Epithelial cell of proximal tubule (primary cell): Measurements from ENCODE around the gene LCE3C. TPM values are rescaled to one million over a fixed set of nuclear protein-coding genes. Genes with fewer than 3 reads are reported as not detected.
A peak's percentile ranks its signal among the peaks of the same experiment; 100 is the strongest.

Experiments
- DNase-seq: peaks from one replicate; pipeline ENCODE4 v3.0.0-alpha.2; 2011; ENCODE audit warnings: low read depth
- H3K4me3 ChIP-seq: 2 replicates; pipeline ENCODE4 v1.5.1; 2011; ENCODE audit warnings: low read depth, mild to moderate bottlenecking, low read length
- total RNA-seq: library from RNA; depleted of rRNA; stranded (reverse); fragments of >200 nt; gene quantifications from 2 replicates; pipeline ENCODE4 v1.2.3, GENCODE V29; 2015
- TF ChIP-seq, protein P1 (sequence below): conservative IDR thresholded peaks from 2 replicates; pipeline ENCODE4 v1.5.1; 2012; ENCODE audit warnings: low read depth, mild to moderate bottlenecking, low read length

The LCE3C gene
- total RNA-seq, 1 donor from 2014 or later = not detected

DNA sequence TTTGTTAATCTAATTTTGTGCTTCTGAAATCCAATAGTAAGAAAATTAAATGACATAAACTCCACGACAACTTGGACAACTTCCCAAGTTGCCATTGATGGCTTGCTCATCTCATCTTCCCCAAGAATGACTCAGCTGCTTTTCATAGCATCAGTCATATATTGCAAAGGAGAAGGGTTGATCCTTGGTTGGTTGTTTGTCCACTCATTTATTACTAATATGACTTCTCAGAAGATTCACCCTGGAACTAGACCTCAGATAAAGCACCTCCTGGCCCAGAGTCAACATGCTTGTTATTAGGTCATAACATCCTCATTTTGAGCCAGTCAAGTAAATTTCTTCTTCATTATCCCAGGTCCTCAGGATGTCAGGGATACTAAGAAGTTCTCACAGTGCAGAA lies 17.4 kb upstream of the LCE3C start:
- TF ChIP-seq, protein P1, sequence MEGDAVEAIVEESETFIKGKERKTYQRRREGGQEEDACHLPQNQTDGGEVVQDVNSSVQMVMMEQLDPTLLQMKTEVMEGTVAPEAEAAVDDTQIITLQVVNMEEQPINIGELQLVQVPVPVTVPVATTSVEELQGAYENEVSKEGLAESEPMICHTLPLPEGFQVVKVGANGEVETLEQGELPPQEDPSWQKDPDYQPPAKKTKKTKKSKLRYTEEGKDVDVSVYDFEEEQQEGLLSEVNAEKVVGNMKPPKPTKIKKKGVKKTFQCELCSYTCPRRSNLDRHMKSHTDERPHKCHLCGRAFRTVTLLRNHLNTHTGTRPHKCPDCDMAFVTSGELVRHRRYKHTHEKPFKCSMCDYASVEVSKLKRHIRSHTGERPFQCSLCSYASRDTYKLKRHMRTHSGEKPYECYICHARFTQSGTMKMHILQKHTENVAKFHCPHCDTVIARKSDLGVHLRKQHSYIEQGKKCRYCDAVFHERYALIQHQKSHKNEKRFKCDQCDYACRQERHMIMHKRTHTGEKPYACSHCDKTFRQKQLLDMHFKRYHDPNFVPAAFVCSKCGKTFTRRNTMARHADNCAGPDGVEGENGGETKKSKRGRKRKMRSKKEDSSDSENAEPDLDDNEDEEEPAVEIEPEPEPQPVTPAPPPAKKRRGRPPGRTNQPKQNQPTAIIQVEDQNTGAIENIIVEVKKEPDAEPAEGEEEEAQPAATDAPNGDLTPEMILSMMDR = no peak
- no peak overlapping the region for H3K4me3 ChIP-seq
- no peak for DNase-seq

DNA sequence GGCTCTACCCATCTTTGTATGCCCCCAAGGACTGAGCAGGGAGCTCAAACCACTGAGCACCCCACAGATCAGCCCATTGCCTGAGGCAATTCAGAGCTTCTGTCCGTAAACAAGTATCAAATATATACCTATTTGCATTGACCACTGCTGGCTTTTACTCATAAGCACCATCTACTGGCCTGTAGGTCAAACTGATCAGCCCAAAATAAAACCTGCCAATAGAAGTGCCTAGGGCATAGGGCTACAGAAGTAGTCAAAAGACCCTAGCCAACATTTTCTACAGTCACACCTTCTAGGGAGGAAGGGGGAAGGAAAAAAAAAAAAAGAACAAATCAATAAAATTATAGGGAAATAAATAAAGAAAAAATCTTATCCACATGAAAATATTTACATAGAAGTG lies 14.4 kb upstream of the LCE3C start:
- DNase-seq = no peak
- H3K4me3 ChIP-seq = no peak overlapping the region
- TF ChIP-seq, protein P1 = peak; percentile 19

DNA sequence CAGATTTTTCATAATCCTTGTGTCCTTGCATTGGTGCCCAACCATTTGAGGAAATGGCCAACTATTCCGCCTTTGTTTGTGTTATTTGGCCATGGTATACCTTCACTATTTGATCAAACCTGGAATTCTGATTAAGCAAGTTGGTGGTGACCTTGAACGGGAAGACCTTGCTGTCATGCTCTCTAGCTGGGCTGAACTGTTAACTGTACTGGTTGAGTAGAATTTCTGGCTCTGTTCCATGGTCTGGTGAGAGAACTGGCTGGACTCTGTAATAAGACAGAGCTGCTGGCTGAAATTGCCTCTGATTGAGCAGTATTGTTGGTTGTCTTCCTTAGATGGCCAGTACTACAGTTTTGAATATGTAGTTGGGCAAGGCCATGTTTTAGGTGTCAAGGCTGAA lies 3.0 kb upstream of the LCE3C start:
- DNase-seq = no peak
- no peak overlapping the region for H3K4me3 ChIP-seq
- TF ChIP-seq, protein P1 = no peak

DNA sequence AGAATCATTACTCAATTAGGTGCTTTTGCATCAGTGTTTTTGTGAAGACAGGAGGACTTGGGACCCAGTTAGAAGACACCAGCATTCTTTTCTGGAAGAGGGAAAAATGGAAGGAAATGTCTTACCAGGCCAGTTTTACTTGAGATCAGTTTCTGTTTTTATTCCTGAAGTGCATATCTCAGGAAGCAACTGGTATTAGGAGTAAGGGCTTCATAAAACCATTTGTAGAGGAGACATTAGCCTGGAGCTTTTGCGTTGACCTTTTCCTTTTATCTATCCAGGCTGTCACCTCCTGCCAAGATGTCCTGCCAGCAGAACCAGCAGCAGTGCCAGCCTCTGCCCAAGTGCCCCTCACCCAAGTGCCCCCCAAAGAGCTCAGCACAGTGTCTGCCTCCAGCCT lies 13.5 kb downstream of the LCE3C start, which contains the start of gene LCE3B:
LCE3B (plus strand) TSS at position 301 of the 400 bp plus-strand sequence; CDS start at position 301, 0 bp downstream.
- no peak within 1 kb of the TSS for H3K4me3 ChIP-seq
- TF ChIP-seq, protein P1 = no peak
- DNase-seq = no peak

DNA sequence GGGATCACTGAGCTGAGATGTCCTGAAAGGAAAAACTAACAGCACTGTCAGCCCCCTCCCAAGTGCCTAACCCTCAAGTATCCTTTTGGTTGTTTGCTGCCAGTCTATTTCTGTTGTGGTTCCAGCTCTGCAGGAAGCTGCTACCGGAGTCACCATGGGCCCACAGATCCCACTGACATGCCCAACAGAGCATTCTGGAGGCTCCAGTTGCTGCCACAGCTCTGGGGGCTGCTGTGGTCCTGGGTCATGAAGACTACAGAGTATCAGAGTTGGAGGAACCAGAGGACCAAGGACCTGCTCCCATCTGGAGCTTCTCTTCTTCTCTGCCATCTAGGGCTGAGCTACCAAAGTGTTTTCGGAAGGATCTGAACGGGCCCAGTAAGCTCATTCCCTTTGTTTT lies 22.0 kb downstream of the LCE3C start:
- TF ChIP-seq, protein P1 = no peak
- H3K4me3 ChIP-seq = no peak overlapping the region
- DNase-seq = no peak

DNA sequence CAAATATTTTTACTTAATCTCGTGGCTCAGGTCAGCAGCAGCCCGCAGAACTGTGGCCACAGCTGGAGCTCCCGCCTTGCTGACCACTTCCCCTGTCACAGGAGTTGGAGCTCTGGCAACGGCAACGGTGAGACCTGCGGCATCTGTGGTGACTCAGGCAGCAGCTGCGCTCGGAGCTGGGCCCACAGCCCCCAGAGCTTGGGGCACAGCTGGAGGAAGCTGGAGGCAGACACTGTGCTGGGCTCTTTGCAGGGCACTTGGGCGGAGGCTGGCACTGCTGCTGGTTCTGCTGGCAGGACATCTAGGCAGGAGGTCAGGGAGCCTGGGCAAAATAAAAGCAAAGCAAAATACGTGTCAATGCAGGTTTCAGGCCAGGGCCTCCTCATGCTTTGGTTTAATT lies 22.8 kb downstream of the LCE3C start, which contains the start of gene LCE3A:
LCE3A (minus strand) TSS at position 301 of the 400 bp plus-strand sequence; CDS start at position 301, 0 bp downstream.
- no peak for DNase-seq
- TF ChIP-seq, protein P1 = no peak
- H3K4me3 ChIP-seq = no peak within 1 kb of the TSS

DNA sequence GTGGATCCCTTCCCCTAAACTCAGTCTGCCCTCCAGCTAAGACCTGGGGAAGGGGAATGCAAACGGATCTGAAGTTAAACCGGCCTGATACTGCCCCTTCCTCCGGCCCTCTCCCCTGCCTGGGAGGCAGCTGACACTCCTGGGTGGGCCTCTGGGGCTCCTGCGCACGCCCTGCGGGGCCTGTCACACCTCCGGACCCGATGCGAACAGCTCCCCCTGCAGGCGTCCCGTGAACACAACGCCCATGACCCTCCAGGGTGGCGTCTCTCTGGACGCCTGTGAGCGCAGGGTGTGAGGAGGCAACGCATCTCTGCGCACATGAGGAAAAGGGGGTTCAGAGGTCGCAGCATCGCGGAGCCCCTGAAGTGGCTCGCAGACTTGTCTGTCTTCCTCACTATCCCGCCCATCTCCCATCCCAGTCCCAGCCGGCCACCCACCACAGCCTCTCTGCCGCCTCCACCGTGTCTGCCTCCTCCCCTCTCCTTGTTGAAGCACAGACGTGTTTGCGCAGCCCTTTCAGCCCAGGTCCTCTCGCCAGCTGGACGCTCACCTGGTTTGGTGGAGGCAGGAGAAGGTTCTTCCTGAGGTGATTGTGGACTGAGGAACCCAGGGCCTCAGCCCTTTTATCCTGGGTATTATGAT lies 23.3 kb downstream of the LCE3C start:
- no peak overlapping the region for H3K4me3 ChIP-seq
- DNase-seq = no peak
- TF ChIP-seq, protein P1 = no peak
